ENCODE data around the gene FXYD6.

Gene FXYD6

DNA sequence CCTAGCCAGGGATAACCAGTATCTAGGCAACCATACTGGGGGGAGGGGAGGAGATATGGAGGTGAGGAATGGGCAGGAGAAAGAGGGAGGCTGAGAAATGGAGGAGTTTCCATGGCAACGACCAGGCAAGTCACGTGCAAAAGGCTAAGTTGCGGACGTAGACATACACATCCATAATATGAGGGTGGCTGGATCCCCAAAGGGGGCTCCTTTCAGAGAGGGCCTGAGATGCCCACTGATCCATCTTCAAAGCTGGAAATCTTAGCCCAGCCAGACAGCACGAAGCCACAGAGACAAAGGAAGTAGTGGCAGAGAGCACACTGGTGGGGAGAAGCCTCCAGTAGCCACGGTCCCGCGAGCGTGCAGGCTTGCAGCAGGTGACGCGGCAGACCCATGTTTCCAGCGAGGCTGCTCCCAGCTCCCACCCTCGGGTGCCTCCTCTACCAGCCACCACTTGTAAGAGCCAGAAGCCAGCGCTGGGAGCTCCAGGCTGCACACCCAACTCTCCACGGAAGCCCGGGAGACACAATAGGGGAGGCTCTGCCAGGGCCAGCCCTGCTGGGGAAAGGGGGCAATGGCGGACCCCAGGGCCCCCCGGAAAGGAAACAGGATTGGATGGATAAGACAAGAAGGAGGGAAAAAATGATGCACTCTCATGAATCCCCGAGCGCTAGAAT, 938 bp downstream of the FXYD6 start:
- TF ChIP-seq, protein P1, sequence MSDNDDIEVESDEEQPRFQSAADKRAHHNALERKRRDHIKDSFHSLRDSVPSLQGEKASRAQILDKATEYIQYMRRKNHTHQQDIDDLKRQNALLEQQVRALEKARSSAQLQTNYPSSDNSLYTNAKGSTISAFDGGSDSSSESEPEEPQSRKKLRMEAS (IDR thresholded peaks at IDR 0.05; ENCODE audit: low read depth, low read length): no peak
- no peak for TF ChIP-seq POLR2A (IDR thresholded peaks at IDR 0.05; ENCODE audit: extremely low read depth, insufficient read length)
- TF ChIP-seq MYC (IDR thresholded peaks at IDR 0.05; ENCODE audit: low read depth, low read length): no peak
- TF ChIP-seq, protein P2, sequence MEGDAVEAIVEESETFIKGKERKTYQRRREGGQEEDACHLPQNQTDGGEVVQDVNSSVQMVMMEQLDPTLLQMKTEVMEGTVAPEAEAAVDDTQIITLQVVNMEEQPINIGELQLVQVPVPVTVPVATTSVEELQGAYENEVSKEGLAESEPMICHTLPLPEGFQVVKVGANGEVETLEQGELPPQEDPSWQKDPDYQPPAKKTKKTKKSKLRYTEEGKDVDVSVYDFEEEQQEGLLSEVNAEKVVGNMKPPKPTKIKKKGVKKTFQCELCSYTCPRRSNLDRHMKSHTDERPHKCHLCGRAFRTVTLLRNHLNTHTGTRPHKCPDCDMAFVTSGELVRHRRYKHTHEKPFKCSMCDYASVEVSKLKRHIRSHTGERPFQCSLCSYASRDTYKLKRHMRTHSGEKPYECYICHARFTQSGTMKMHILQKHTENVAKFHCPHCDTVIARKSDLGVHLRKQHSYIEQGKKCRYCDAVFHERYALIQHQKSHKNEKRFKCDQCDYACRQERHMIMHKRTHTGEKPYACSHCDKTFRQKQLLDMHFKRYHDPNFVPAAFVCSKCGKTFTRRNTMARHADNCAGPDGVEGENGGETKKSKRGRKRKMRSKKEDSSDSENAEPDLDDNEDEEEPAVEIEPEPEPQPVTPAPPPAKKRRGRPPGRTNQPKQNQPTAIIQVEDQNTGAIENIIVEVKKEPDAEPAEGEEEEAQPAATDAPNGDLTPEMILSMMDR (IDR thresholded peaks at IDR 0.05; ENCODE audit: low read depth, low read length): no peak
- DNase-seq (ENCODE audit: low read depth): no peak
- H3K4me3 ChIP-seq (ENCODE audit: low read depth, low read length): no peak overlapping the region

DNA sequence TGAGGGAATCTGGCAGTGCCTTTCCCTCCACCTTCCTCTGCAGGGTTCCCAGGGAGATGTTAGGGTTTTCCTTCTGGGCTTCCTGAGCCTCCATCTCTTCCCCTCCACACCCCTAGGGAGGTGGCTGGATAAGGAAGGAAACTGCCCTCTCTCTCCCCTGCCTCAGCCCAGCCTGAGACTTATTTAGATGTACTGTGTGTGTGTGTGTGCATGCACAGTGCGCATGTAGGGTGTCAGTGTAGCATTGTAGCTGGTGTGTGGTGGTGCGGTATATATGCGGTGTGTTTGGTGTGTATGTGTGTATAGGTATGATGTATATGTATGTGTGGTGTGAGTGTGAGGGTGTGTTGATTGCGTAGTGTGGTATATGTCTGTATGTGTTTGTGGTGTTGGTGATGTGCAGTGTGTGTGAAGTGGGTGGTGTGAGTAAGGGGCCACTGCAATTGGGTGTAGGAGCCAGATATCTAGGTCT, 1.5 kb downstream of the FXYD6 start:
- H3K4me3 ChIP-seq (ENCODE audit: low read depth, low read length): no peak overlapping the region
- DNase-seq (ENCODE audit: low read depth): no peak
- TF ChIP-seq MYC (IDR thresholded peaks at IDR 0.05; ENCODE audit: low read depth, low read length) (no peak), POLR2A (IDR thresholded peaks at IDR 0.05; ENCODE audit: extremely low read depth, insufficient read length) (no peak)
- TF ChIP-seq, protein P2 (IDR thresholded peaks at IDR 0.05; ENCODE audit: low read depth, low read length): no peak
- TF ChIP-seq, protein P1 (IDR thresholded peaks at IDR 0.05; ENCODE audit: low read depth, low read length): no peak

DNA sequence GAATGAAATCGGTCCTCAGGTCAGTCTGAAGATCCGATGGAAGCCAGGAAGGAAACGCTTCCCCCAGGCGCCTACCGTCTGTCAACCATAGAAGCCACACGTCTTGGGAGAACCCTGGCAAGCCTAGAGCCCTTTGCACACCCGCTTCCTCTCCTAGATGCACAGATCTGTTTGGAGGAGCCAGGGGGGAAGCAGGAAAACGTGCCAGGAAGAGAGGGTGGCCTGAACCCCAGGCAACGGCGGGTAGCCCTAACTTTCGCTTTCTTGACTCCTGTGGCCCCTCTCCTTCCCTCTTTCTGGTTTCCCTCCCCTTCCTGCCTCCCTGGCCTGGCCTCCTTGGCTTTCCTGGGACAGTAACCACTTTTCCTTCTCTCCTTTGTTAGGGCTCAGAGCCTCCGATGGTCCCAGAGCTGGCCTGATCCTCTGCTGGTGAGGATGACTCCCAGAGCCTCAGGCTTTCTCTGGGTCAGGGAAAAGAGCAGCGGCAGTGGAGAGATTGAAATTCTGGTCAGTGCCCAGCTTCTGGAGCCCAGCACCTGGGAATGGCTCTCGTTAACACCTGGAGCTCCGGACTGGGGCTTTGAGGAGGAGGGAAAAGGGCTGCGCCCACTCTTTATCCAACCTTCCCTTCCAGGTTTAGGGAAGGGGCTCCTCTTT, 2.1 kb downstream of the FXYD6 start:
- no peak overlapping the region for H3K4me3 ChIP-seq (ENCODE audit: low read depth, low read length)
- no peak for DNase-seq (ENCODE audit: low read depth)
- TF ChIP-seq, protein P2 (IDR thresholded peaks at IDR 0.05; ENCODE audit: low read depth, low read length): no peak
- TF ChIP-seq POLR2A (IDR thresholded peaks at IDR 0.05; ENCODE audit: extremely low read depth, insufficient read length) (no peak), MYC (IDR thresholded peaks at IDR 0.05; ENCODE audit: low read depth, low read length) (no peak)
- TF ChIP-seq, protein P1 (IDR thresholded peaks at IDR 0.05; ENCODE audit: low read depth, low read length): no peak

DNA sequence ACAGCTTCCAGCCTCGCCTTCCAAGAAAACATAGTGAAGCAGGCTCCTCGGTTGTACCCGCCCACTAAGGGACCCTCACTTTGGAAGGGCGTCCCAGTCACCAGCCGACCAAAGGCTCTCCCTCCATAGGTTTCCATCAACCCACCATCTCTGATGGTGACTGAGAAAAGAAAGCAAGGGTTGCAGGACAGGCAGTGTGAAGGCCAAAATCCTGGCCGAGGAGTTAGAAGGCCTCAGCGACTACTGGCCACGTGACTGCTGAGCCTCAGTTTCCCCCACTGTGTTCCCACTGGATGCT, 2.7 kb downstream of the FXYD6 start:
- DNase-seq (ENCODE audit: low read depth): no peak
- no peak overlapping the region for H3K4me3 ChIP-seq (ENCODE audit: low read depth, low read length)
- TF ChIP-seq MYC (IDR thresholded peaks at IDR 0.05; ENCODE audit: low read depth, low read length): no peak
- TF ChIP-seq, protein P2 (IDR thresholded peaks at IDR 0.05; ENCODE audit: low read depth, low read length): no peak
- TF ChIP-seq POLR2A (IDR thresholded peaks at IDR 0.05; ENCODE audit: extremely low read depth, insufficient read length): no peak
- TF ChIP-seq, protein P1 (IDR thresholded peaks at IDR 0.05; ENCODE audit: low read depth, low read length): no peak

DNA sequence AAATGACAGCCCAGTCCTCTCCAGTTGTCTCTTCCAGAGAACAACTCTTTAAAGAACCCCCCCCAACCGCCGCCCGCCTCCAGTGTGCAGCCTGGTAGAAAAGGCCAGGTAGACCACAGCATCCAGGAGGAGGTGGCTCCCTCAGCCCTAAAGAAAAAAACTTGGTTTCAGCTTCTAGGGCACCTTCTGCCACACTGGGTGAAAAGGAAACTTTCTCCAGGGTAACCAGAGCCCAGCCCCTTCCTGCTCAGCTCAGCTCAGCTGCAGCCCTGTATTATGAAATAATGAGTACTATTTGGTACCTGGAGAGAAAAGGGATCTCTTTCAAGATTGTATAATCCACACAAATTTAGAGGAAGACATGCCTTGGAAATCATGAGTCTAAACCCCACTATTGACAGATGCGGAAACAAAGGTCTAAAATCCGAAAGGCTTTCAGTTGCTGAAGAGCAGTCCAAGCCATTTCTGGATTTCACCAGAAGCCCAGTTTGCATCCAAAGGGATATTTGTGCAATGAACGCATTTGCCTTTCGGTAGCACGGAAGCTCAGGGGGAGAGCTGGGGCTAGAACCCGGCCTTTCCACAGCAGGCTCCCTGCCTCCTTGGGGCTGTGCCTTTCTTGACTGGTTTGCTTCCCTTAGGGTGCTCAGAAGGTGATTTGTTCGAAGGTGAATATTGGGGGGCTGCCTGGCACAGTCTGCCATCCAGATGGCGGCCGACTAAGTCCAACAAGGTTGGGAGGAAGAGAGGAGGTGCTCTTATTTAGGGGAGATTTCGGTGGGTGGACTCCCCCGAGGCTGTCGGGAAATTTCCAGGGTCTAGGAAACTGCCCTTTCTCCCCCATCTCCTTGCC, 3.3 kb downstream of the FXYD6 start:
- TF ChIP-seq POLR2A (IDR thresholded peaks at IDR 0.05; ENCODE audit: extremely low read depth, insufficient read length) (no peak), MYC (IDR thresholded peaks at IDR 0.05; ENCODE audit: low read depth, low read length) (no peak)
- TF ChIP-seq, protein P2 (IDR thresholded peaks at IDR 0.05; ENCODE audit: low read depth, low read length): no peak
- TF ChIP-seq, protein P1 (IDR thresholded peaks at IDR 0.05; ENCODE audit: low read depth, low read length): no peak
- no peak overlapping the region for H3K4me3 ChIP-seq (ENCODE audit: low read depth, low read length)
- DNase-seq (ENCODE audit: low read depth): no peak

Data from NB4 (cell line).